ENCODE measurements around the gene ARHGEF12. TPM values are rescaled to one million over a fixed set of nuclear protein-coding genes. Genes with fewer than 3 reads are reported as not detected.

Gene ARHGEF12
- total RNA-seq, 1 experiment from 2014 or later, result 72.2 TPM

DNA sequence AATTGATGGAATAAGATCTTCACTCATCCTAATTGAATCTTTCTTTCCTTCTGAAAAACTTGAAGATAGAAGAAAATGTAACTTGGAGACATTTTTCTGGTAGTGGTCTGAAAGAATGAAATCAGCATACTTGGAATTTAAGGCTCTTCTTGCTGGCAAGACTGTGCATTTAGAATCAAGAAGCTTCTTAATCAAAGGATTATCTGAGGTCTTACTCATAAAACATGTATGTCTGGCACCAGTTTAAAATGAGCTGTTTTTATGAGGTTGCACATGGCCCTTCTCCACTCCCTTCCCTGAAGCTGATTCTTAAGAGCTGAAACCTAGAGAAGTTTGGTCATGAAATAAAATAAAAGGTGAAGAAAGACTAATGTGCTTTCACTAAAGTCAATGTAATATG is 77.3 kb downstream of the ARHGEF12 start:
- peak; percentile 43 for DNase-seq (ENCODE audit: low read depth)

DNA sequence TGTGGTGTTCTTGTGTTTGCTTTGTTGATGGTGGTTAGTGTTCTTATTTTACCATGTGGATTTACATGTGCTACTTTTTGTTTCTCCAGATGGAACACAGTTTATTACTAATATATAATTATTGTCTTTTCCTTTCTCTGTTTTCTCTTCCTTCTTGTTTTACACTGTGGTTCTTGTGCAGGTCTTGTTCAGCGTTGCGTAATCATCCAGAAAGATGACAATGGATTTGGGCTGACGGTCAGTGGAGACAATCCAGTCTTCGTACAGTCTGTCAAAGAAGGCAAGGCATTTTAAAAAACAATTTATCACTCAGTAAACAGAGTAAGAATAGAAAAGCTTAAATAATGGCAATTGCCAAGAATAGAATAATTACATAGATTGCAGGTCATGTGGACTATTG is 84.4 kb downstream of the ARHGEF12 start:
- no peak for DNase-seq (ENCODE audit: low read depth)

DNA sequence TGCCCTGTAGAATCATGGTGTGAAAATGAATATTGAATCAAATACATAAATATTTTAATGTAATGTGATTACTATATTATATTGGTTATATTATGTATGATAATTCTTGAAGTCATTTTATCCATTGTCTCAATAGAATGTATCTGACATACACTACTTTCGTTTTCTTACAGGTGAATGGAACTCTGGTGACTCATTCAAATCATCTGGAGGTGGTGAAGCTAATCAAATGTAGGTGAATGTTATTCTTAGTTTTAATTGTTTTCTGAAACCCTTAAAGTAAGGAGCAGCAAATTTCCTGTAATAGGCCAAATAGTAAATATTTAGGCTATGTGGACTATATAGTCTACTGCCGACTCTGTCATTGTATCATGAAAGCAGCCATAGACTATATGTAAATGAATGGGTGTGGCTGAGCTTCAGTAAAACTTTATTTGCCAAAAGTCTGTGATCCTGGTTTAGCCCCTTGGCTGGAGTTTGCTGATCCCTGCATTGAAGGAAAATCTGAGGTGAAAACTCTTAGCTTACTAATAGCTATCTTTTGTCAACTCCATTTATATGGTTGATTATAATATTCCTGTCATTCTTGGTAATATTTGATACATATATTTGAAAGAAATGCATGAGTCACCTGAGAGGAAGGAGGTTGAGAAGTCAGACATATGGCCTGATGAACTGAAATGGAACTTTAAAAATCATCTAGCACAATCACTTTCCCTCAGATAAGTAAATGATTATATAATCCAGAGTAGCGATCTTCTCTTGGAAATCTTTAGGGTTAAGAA is 88.2 kb downstream of the ARHGEF12 start:
- DNase-seq (ENCODE audit: low read depth), result no peak

DNA sequence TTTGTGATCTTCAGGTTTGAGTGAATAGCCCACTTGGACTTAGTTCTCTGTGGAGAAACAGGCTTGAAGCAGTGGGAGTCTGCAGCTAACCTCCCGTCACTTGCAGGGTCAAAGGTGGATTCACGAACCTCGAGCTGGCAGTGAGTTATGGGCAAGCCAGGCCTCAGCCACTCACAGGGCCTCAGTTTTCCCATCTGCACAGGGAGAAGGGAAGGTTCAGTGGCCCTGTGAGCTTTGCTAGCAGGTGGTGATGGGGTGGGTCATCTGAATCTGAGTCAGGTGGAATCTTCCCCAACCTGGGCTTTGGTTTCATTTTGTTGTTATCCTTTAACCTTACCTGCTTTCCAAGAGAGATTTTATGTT is 88.7 kb downstream of the ARHGEF12 start:
- no peak for DNase-seq (ENCODE audit: low read depth)

DNA sequence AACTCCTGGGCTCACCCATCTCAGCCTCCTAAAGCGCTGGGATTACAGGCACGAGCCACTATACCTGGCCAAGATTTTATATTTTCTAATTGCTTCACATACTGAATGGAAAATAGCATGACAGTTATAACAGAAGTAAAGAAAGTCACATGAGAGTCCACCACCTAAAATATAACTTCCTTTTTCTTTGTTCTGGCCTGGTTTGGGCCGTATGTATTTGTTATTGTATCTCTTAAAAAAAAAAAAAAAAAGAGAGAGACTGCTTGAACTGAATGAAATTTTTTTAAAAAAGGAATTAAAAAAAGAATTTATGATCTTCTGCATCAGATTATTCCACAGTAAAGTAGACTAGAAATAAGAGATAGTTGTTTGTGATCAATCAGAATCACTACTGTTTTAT is 89.3 kb downstream of the ARHGEF12 start:
- DNase-seq (ENCODE audit: low read depth), result no peak

DNA sequence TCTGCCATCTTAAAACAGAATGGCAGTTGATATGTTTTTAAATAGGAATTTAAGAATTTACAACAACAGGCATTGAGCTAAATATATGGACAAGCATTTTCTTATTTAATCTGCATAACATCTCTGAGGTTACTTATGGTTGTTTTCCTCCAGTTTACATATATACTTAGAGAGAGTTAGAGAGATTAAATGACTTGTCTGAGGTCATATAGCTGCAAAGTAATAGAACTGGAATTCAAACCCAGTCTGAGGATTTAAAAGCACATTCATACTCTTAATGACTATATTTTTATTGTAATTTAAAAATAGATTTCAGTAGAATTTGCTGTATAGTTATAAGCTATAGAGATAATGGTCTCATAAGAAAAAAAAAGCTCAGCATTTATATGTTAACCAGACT is 93.9 kb downstream of the ARHGEF12 start:
- DNase-seq (ENCODE audit: low read depth), result peak; percentile 11

DNA sequence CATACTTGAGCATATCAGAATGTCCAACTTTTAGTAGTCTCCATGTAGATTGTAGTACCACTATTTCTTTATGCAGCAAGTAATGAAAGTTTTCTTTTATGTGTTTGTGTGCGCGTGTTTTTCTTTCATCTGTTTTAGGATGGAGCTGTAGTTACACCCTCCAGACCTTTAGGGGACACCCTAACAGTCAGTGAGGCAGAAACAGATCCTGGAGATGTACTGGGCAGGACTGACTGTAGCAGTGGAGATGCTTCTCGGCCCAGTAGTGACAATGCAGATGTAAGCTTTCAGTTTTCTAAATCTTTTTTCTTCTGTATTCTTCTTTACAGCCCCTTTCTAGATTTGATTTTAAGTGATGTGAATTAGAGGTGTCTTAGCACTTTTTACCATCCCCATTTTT is 95.4 kb downstream of the ARHGEF12 start:
- peak; percentile 87 for DNase-seq (ENCODE audit: low read depth)

DNA sequence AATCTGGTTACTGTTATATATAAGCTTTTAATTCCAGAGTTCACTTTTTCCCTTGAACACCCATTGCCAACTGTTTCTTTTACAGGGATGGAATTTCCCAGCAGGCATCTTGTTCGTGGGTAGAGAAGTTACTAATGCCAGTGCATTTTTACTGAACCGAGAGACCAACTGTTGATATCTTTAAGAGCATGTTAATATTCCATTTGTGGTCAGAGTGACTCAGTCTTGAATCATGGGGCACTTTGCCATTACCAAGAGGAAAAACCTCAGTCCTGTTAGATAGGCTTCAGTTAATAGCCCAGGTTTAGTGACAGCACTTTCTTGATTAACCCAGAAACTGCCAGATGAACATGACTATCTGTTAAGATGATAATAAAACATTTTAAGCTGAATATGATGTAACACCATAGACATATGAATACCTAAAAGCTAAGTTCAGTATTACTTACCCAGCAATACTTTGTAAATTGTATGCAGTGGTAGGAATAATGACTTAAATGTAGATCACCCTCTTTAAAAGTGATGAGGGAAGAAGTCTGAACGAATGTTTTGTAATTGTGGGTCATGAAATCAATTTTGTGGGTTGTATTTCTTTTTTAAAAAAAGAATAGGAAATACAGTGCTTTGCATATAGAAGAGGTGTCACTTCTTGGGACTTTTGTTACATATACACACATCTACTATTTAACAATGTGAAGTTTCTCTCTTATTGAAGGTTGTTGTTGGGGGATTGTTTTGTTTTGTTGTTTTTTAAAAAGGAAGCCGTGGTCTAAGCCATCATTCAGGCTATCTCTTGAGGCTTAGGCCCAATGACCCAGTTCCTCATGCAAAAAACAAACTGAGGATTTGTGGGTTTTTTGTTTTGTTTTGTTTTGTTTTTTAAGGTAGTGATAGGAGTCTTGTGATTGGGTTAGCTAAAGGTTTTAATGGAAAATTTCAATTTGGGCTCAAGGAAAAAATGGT is 96.1 kb downstream of the ARHGEF12 start:
- peak; percentile 99 for DNase-seq (ENCODE audit: low read depth)

DNA sequence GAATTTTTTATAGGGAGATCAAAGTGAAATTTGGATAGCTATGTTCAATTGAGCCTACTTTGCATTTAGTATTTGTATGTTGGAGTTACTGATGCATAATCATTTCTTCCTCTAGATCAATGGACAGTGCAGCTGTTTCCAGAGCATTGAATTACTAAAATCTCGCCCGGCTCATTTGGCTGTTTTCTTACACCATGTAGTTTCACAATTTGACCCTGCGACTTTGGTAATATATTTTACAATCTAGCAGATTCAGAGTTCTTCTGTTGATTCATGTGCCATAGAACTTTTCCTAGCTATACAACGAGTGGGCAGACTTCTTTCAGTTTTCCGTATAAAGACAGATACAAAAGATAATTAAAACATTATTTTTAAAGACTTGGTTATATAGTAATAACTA is 105.4 kb downstream of the ARHGEF12 start:
- peak; percentile 2 for DNase-seq (ENCODE audit: low read depth)

DNA sequence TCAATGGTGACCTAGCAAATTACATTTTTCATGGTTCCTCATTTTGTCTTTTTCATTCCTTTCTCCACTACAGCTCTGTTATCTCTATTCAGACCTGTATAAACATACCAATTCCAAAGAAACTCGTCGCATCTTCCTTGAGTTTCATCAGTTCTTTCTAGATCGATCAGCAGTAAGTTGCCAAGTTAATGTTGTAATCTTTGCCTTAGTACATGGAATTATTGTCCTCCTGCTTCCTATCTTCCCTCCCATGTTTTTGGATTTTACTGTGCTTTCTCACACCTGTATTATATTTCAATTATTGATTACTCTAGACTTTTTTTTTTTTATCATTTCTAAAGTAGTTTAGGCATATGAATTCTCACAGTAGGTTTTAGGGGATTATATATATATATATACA is 105.8 kb downstream of the ARHGEF12 start:
- DNase-seq (ENCODE audit: low read depth), result no peak

DNA sequence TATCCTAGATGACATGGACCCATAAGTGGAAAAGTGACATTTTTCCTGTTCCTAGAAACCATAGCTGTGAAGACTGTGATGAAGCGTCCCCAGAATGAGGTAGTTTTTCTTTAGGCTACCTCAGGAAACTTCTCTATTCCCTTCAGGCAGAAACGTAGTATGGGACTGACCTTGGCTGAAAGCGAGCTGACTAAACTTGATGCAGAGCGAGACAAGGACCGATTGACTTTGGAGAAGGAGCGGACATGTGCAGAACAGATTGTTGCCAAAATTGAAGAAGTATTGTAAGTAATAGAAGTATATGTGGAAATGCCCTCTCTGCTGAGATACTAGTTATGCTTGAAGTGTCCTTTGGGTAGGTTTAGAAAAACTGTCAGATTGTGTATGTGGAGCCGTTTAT is 110.6 kb downstream of the ARHGEF12 start:
- DNase-seq (ENCODE audit: low read depth), result no peak

DNA sequence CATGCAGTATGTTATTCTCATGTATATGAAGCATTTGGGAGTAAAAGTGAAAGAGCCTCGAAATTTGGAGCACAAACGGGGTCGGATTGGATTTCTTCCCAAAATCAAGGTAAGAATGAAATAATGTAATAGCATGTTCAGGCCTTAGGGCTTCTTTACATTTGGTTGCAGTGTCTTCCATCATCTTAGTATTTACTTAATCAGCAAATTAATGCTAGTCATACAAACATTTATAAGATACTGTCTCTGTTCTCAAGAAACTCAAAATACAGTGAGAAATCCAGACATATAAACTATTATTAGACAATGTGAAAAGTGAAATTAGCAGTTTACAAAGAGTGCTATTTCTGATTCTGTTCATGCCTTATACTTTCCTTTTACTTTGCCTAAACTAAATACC is 112.0 kb downstream of the ARHGEF12 start:
- DNase-seq (ENCODE audit: low read depth), result no peak

DNA sequence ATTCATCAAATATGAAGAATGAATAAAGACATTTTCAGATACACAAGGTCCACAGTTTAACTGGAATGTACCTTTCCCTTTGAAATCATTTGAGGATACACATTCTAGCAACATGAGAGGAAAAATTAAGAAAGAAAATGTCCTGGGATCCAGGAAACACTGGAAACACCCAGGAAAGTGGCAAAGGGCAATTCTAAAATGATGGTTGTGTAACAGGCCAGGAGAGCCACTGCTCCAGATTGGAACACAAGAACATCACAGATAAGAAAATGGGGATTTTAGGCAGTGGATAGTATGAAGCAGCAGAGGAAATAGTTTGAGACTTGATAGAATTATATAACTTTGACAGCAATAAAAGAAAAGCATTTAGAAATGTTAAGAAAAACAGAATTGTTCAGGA is 119.3 kb downstream of the ARHGEF12 start:
- no peak for DNase-seq (ENCODE audit: low read depth)

DNA sequence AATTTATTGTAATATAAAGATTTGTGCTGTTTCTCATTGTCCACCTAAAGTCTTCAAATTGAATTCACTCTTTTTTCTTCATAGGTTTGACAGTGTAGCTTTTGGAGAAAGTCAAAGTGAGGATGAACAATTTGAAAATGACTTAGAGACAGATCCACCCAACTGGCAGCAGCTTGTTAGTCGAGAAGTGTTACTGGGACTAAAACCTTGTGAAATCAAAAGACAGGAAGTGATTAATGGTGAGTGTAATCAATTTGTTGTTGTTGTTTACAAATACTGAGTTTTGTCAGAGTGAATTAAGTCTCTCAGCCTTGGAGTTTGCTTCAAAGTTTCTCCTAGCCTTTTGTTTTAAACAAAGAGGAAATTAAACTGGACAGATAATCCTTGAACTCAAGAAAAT is 121.8 kb downstream of the ARHGEF12 start:
- peak; percentile 5 for DNase-seq (ENCODE audit: low read depth)

DNA sequence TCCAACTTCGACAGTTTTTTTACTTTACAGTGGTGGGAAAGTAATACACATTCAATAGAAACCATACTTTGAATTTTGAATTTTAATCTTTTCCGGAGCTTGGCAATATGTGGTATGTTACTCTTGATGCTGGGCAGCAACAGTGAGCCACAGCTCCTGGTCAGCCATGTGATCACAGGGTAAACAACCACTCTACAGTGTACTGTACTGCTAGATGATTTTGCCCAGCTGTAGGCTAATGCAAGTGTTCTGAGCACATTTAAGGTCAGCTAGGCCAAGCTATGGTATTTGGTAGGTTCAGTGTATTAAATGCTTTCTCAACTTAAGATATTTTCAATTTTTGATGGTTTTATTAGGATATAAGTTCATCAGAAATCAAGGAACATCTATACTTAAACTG is 126.6 kb downstream of the ARHGEF12 start:
- DNase-seq (ENCODE audit: low read depth), result no peak

DNA sequence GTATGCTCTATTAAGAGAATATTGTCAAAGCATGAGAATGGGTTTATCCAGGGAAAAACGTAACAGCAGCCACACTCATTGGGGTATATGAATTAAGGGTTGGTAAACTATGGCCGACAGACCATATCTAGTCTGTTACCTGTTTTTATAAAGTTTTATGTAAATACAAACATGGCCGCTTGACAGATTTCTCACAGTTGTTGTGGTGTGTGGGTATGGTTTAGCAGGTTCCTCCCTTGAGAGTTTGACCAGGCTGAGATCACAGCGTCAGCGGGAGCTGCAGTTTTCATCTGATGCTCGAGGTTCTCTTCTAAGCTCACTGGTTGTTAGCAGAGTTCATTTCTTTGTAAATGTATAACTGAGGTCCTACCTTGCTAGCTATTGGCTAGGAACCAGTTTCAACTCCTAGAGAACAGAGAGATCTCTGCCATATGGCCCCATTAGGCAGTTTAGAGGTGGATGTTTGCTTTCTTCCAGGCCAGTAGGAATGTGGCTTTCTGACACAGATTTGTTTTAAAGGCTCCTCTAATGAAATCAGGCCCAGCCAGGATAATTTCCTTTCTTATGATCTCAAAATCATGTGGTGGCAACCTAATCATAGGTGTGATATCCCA is 129.8 kb downstream of the ARHGEF12 start:
- peak; percentile 10 for DNase-seq (ENCODE audit: low read depth)

DNA sequence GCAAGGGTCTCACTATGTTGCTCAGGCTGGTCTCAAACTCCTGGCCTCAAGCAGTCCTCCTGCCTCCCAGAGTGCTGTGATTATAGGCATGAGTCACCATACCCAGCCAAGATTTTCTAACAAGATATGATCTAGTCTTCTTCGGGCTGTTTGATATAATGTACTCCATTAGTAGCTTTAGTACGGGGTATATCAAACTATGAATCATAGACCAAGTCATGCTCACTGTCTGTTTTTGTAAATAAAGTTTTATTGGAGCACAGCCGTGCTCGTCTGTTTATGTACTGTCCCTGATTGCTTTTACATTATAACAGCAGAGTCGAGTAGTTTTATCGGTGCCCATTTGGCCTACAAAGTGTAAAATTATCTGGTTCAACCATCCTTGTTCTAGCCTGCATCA is 131.4 kb downstream of the ARHGEF12 start:
- DNase-seq (ENCODE audit: low read depth), result peak; percentile 5

DNA sequence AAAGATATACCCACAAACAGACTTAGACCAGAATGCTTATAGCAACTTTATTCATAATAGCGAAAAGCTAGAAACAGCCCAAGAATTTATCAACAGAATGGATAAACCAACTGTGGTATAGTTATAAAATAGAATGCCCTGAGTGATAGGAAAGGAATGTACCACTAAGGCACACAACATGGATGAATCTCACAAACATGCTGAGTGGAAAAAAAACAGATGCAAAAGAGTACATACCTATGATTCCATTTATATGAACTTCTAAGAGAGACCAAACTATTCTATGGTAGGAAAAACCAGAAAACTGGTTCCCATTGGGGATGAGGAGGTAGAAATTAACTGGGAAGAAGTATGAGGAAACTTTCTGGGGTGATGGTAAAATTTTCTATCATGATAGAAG is 134.9 kb downstream of the ARHGEF12 start:
- peak; percentile 83 for DNase-seq (ENCODE audit: low read depth)

DNA sequence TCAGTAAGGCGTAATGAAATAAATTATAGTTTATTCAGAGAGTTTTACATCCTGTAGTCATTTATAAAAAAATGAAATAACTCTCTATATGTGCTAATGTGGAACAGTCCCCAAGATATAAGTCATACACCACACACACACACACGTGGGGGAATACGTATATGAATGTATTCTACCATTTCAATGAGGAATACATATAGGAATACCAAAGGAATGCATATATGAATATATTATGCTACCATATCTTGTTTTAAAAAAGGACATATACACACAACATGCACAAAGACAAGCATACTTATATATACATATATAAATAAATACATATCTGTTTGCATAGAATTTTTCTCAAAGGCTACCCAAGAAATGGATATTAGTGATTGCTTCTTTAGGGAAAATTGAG is 135.8 kb downstream of the ARHGEF12 start:
- DNase-seq (ENCODE audit: low read depth), result no peak

DNA sequence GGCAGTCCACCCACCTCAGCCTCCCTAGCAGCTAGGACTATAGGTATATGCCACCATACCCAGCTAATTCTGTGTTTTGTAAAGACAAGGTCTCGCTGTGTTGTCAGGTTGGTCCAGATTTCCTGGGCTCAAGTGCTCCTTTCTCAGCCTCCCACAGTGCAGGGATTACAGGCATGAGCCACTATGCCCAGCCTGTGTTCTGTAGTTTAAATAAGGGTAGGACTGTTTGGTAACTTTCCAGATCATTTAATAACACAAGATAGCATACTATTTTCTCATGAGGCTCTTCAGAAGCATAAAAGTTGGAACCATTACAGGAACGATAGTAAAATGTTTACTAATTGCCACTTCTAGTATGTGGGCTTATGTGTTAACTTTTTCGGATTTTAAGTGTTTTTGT is 137.3 kb downstream of the ARHGEF12 start:
- DNase-seq (ENCODE audit: low read depth), result no peak

DNA sequence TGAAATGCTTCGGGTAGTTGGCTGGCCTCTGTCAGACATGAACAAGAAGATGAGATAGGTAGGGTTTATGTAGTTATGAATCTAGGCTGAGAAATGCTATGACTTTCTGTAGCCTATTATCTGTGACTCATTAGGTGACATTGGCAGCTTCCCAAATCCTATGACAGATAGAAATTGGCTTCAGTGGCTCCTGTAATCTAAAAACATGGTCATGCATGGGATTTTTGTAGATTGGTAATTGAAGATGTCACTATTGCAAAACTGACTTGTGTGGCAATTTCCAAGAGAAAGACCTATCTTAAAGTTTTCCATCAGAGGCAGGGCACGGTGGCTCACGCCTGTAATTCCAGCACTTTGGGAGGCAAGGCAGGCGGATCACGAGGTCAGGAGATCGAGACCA is 145.9 kb downstream of the ARHGEF12 start:
- DNase-seq (ENCODE audit: low read depth), result peak; percentile 14

DNA sequence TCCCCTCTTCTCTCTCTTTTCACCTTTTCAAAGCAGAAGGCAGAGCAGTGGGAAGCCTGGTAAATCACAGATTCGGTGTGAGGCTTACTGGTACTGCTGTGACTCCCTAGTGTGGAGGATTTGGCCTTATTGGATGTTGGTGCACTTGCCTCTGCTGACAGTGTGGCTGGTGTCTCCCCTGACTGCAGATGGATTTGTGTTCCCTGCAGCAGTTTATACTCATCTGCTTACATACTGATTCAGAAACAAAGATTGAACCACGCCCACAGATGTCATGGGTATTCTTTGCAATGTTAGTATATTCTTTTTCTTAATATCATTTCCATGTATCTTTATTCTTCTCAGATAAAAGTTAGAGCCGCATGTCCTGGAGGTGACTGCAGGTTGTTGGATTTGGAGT is 148.5 kb downstream of the ARHGEF12 start:
- no peak for DNase-seq (ENCODE audit: low read depth)
